ENCODE results near the gene RNU6-9. TPM values are rescaled to one million over a fixed set of nuclear protein-coding genes. Genes with fewer than 3 reads are reported as not detected.

RNU6-9 gene
- total RNA-seq, 1 donor from 2014 or later, result not detected

DNA sequence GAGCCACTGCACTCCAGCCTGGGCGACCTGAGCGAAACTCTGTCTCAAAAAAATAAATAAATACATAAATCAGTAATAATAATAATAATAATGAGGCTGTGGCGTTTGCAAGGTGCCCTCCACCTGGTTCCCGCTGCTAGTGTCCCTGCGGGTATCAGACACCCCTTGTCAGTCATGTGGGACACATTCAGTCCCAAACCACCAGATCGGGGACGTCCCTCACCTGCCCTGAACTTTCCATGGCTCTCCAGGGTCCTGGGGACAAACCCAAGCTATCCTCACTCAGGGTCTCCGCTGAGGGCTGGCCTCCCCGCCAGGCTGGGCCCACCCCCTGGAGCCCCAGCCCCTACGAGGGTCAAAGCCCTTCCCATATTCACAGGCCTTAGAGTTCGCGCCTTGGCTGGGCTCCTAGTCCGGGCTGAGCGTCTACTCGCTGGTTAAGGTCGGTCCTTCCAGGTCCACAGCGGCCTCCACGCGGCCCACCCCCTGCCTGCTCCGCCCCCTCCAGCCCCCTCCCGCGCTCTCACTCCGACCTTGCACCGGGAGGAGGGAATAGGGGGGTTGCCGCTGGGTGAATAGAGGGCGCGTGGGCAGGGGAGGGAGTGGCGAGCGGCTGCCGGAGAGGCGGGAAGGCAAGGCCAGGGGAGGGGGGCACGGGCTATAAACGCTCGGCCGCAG is 23.5 kb downstream of the RNU6-9 start:
- intact Hi-C loops (cut with micrococcal nuclease), result no loop called here

DNA sequence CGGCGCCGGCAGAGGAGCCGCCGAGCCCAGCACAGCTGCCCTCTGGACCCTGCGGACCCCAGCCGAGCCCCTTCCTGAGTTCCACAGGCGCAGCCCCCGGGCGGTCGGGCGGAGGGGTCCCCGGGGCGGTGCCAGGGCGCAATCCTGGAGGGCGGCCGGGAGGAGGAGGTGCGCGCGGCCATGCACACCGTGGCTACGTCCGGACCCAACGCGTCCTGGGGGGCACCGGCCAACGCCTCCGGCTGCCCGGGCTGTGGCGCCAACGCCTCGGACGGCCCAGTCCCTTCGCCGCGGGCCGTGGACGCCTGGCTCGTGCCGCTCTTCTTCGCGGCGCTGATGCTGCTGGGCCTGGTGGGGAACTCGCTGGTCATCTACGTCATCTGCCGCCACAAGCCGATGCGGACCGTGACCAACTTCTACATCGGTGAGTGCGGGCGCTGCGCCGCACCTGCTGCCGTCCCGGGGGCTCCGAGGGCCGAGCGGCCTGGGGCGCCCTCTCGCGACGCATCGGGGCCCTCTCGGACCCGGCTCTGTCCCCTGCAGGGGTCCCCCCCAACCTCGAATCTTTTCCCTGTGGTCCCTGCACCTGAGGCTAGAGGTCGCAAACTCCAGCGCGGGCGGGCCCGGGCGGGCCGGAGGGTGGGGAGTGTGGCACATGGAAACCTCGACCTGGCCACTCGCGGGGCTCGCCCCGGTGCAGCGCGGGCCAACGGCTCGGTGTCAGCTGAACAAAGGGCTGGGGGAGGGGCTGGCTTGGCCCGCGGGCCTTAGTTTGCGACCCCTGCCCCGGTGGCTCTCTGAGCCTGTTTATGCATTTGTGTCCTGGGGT is 24.3 kb downstream of the RNU6-9 start, which contains the start of gene KISS1R:
Gene KISS1R (plus strand): TSS at position 11 of the 829 bp plus-strand sequence. CDS start 170 bp downstream, at position 181.
- intact Hi-C loops (cut with micrococcal nuclease), result no loop called here

GRCh38 chr19:918152-918437 is 24.8 kb downstream of the RNU6-9 start:
- intact Hi-C loops (cut with micrococcal nuclease), result no loop called here

GRCh38 chr19:918481-919198 is 25.4 kb downstream of the RNU6-9 start:
- intact Hi-C loops (cut with micrococcal nuclease), result no loop called here

- intact Hi-C loops (cut with micrococcal nuclease), result loop anchor here (5.0 kb wide), 1 partner anchor 273 kb away; no protein-coding TSS in a partner anchor
Measured at GRCh38 chr19:919199-920050, 26.1 kb downstream of the RNU6-9 start.

DNA sequence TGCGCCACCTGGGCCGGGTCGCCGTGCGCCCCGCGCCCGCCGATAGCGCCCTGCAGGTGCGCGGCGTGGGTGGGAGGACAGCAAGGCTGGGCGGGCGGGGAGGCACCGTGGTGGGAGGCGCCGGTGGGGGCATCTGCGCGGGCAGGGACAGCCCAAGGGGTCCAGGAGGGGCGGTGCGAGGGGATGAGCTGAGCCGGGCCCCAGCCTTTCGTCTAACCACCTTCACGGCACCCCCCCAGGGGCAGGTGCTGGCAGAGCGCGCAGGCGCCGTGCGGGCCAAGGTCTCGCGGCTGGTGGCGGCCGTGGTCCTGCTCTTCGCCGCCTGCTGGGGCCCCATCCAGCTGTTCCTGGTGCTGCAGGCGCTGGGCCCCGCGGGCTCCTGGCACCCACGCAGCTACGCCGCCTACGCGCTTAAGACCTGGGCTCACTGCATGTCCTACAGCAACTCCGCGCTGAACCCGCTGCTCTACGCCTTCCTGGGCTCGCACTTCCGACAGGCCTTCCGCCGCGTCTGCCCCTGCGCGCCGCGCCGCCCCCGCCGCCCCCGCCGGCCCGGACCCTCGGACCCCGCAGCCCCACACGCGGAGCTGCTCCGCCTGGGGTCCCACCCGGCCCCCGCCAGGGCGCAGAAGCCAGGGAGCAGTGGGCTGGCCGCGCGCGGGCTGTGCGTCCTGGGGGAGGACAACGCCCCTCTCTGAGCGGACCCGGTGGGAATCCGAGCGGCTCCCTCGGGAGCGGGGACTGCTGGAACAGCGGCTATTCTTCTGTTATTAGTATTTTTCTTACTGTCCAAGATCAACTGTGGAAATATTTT is 27.0 kb downstream of the RNU6-9 start:
- intact Hi-C loops (cut with micrococcal nuclease), result loop anchor here (5.0 kb wide), 1 partner anchor 272 kb away; no protein-coding TSS in a partner anchor

- intact Hi-C loops (cut with micrococcal nuclease), result loop anchor here (1.0 to 5.0 kb wide), 6 partner anchors 60 to 345 kb away; partner anchors contain the start of genes CBARP, CIRBP, RNU6-2 and TMEM259
Measured at GRCh38 chr19:924553-925086, 31.3 kb downstream of the RNU6-9 start.

- intact Hi-C loops (cut with micrococcal nuclease), result loop anchor here (1.0 kb wide), 5 partner anchors 59 to 344 kb away; partner anchors contain the start of genes CBARP, CIRBP, RNU6-2 and TMEM259
Measured at GRCh38 chr19:925087-925525, 31.8 kb downstream of the RNU6-9 start.

- intact Hi-C loops (cut with micrococcal nuclease), result loop anchor here (1.0 kb wide), 5 partner anchors 59 to 344 kb away; partner anchors contain the start of genes CBARP, CIRBP, RNU6-2 and TMEM259
Measured at GRCh38 chr19:925526-926322, 32.4 kb downstream of the RNU6-9 start, which contains the start of gene ARID3A. TSS of gene ARID3A (plus strand) at chr19:926035. CDS start at chr19:929529, 3,494 bp downstream.

- intact Hi-C loops (cut with micrococcal nuclease), result no loop called here
Measured at GRCh38 chr19:926323-926588, 33.0 kb downstream of the RNU6-9 start.

DNA sequence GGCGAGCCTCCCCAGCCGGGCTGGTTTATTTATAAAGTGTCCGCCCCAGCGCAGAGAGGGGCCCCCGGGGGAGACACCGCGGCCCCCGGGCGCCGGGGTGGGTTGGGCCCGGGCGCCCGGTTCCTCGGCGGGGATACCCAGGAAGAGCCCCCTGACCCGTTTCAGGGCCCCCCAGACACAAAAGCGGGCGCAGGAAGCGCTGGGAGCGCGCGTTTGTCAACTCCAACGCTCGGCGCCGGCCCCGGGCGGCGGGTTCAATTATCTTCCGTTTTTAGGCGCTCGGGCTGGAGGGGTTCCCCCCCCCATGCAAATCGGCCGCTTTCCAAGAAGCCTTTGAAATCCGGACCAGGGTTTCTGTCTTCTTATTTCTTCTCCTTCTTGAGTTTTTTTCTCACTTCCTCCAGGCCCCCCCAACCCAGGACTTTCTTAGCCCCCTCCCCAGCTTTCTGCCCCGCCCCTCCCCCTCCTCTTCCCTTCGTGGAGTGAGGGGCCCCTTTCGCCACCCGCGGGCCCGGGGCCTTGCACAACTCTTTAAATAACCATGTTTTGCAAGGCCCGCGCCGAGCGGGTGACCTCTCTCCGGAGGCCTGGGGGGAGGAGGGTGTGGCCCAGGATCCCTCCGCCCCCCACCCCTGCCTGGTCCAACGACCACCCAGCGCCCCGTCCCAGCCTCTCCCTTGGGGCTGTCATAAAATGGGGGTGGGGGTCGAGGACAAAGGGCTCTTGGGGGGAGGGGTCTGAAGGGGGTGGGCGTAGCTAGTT is 33.5 kb downstream of the RNU6-9 start:
- intact Hi-C loops (cut with micrococcal nuclease), result no loop called here

- intact Hi-C loops (cut with micrococcal nuclease), result no loop called here
Measured at GRCh38 chr19:927351-927779, 34.1 kb downstream of the RNU6-9 start.

DNA sequence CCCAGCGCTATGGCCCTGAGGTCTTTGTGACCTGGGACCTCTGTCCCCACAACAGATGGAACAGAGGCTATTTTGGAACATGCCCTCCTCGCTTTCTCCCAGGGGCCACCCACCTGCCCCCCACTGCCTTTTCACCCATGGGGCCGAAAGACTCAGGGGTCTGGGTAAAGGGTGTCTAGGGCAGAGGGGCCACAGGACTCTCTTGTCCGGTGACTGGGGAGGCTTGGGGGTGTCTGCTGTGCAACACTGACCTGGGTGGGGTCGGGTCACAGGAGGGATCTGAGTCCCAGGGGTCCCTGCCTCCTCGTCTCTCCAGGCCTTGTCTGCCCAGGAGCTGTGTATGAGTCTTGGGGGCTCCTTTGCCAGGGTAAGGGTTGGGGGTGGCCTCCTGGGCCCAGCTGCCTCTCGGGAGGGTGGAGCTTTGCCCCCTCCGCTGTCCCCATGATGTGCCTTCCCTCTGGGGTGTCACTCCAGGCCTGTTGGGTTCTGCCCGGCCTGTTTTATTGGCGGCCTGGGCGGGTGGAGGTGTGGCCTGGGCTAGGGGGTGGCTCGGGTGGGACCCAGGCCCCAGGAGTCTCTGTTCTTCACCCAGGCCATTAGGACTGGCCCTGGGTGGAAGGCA is 34.6 kb downstream of the RNU6-9 start:
- intact Hi-C loops (cut with micrococcal nuclease), result no loop called here

DNA sequence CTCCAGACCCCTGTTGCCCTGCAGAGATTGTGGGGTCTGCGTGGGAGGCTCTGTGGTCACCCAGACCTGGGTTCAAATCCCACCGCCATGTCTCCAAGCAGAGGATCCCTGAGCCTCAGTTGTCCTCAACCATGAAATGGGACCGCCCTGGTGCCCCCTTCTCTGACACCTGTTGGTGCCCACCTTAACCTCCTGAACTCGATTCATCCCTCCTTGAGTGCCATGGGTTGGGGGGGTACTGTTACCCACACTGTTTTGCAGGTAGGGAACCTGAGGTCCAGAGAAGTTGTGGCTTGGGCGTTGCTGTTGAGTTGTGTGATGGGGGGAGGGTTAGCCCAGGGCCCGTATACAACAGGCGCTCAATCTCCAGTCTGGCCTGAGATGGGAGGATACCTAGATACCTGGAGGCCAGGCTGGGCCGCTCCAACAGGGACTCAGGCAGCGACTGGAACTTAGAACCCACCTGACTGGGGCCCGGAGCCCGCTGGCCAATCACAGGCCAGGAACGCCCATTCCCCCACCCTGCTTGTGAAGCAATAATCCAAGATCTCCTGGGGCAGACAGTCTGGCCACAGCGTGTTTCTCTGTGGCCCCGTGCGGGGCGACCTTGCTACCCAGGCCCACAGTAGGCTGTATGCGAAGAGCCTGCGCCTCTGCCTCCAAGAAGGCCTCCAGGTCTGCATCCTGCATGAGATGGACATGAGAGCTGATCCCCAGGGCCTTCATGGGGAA is 35.4 kb downstream of the RNU6-9 start:
- intact Hi-C loops (cut with micrococcal nuclease), result no loop called here

GRCh38 chr19:929203-929890 is 36.1 kb downstream of the RNU6-9 start:
- intact Hi-C loops (cut with micrococcal nuclease), result no loop called here

- intact Hi-C loops (cut with micrococcal nuclease), result no loop called here
Measured at GRCh38 chr19:929891-930258, 36.6 kb downstream of the RNU6-9 start.

Data from T-helper 1 cell treated with Interleukin-12 subunit alpha and Interleukin-12 subunit beta and Interleukin-4 antibody, amounts not matched to agents 30 ng/mL and 1 ng/mL, for 36 hours (primary cell).